Erythroblast (primary cell): ENCODE data around the gene PRKAR1B.

ENCODE experiments used
- GATA1 ChIP-seq: IDR thresholded peaks from 2 replicates; pipeline ENCODE4 v1.6.1; 2011; ENCODE audit warnings: low read depth, mild to moderate bottlenecking, control low read depth, low read length, moderate library complexity
- POLR2A ChIP-seq: IDR thresholded peaks from 2 replicates; pipeline ENCODE4 v1.6.1; 2011; ENCODE audit warnings: mild to moderate bottlenecking, low read length

GRCh38 chr7:585229-585711 lies 141.8 kb downstream of the PRKAR1B start:
- TF ChIP-seq POLR2A, result no peak
- TF ChIP-seq GATA1, result no peak
